Medulla oblongata (tissue), 1 donor: ENCODE results near the gene SUZ12.
"Not testable (repeated sequence)": the region's sequence is repeated elsewhere in the genome, so short reads cannot be mapped to it uniquely, and the experiment has no call there.

ENCODE experiments used
- DNase-seq: peaks from one replicate; pipeline ENCODE4 v3.0.0-alpha.2; 2015; ENCODE audit errors: extremely low spot score

SUZ12 gene

DNA sequence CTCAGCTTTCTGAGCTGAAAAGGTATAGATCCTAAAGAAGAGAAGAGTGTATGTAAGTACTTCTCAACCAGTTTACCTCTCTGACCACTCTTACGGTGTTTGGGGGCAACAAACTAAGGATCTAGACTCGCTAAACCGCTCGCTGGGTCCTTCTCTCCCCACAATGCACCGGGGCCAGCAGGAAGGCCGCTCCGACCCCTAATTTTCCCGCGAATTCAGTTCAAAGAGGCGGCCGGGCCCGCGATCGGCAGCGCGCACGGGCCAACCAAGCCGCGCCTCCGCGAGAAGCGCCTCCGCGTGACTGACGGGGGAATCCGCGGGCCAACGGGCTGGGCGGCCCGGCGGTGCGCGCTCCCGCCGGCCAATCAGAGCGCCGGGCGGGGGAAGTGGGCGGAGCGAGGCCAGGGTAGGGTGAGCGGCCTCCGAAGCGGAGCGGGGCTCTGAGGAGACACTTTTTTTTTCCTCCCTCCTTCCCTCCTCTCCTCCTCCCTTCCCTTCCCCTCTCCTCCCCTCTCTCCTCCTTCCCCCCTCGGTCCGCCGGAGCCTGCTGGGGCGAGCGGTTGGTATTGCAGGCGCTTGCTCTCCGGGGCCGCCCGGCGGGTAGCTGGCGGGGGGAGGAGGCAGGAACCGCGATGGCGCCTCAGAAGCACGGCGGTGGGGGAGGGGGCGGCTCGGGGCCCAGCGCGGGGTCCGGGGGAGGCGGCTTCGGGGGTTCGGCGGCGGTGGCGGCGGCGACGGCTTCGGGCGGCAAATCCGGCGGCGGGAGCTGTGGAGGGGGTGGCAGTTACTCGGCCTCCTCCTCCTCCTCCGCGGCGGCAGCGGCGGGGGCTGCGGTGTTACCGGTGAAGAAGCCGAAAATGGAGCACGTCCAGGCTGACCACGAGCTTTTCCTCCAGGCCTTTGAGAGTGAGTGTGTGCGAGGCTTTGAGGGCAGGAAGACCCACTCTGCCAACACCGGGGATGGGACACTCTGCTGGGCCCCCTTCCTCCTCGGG is at the start of gene SUZ12:
Gene SUZ12 (plus strand): TSS at position 393 of the 995 bp plus-strand sequence. CDS start 240 bp downstream, at position 633.
- DNase-seq: peak; percentile 85

DNA sequence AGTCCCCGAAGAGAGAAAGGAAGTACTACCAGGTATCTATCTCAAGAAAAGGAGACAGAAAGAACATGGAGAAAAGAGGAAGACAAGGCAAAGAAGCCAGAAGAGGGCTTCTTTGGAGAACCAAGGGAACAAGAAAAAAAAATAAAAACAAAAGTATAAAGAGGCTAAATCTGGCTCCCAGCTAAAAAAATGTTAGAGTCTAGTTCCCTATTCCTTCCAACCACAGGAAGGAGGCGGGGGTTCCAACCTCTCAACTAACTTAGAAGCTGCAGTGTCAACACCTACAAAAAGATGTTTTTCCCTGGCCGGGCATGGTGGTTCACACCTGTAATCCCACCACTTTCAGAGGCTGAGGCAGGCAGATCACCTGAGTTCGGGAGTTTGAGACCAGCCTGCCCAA is 48.7 kb upstream of the SUZ12 start:
- peak; percentile 70 for DNase-seq

DNA sequence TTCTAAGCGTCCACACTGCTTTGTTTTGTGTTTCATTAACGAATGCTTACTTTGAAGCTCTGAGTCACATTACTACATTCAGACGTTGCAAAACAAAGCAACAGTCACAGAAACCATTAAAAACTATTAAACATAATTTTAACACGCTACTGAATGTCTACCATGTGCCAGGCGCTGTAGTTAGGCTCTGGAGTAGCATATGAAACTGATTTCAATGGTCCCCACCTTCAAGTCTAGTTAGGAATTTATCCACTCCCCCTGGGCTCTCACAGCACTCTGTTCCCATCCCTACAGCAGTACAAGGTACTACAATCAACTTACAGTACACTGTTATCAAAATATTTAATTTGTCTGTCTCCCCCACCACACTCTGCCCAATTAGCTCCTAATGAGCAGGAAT is 35.9 kb upstream of the SUZ12 start:
- DNase-seq: no peak

DNA sequence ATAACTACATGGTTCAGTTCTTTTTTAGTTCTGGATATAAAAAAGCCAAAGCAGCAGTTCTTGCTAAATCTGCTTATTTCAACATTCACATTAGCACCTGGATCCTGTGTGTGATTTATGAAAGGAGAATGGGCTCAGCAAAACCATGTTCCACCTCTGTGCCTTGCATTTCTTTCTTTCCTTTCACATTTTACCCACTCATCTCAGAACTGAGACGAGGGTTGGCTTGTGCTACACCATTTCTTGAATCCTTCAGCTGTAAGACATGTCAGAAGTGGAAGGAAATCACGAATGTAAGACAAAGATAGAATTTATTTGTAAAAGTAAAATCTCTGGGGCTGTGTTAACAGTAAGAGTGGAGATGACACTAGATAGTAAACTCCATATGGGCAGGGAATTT is 34.1 kb upstream of the SUZ12 start:
- no peak for DNase-seq

DNA sequence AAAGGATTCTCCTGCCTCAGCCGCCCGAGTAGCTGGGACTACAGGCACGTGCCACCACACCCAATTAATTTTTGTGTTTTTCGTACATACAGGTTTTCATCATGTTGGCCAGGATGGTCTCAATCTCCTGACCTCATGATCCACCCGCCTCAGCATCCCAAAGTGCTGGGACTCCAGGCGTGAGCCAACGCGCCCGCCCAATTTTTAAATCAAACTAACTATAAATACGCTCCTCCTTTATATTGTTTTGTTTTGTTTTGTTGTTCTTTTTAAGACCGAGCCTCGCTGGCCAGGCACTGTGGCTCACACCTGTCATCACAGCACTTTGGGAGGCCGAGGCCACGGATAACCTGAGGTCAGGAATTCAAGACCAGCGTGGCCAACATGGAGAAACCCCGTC is 33.4 kb upstream of the SUZ12 start:
- no peak for DNase-seq

DNA sequence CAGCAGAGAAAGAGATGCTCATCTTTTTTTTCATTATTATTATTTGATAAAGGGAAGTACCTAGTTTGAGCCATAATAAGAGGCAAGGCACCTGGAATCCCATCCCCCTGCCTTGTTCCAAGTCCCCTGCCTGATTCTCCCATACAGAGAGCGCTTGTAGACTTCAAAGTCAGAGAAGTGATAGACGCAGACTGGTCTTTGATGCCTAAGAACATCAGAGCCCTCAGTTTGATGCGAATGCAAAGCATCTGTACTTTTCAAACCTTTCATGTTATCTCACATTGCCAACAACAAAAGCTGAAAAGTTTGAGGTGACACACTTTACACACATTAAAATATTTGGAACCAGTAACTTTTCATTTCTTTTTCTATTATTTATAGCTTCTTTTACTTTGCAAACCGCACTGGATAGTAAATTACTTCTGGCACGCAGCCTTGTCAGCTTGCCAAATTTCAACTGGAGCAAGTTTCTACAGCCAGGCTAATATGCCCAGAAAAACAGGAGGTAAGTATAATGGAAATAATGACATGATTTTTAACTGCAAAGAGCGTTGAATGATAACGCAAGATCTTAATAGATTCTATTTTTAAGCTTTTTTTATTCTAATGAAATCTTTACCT is 29.4 kb upstream of the SUZ12 start:
- peak; percentile 36 for DNase-seq

DNA sequence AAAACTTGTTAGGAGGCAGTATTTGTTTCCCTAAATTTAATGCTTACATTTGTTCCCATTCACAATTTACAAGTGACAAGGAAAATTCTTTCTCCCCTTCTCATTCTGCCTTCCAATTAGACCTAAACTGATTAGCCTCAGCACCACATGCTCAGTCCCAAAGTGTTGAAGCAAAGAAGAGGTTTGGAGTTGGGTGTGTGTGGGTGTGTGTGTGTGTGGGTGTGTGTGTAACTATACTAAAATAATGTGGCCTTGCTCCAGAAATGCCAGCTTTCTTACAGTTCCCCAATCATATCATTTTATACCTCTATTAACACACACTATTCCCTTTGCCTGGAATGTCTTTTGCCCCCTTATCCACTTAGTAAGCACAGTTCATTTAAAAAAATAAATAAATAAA is 28.4 kb upstream of the SUZ12 start:
- no peak for DNase-seq

DNA sequence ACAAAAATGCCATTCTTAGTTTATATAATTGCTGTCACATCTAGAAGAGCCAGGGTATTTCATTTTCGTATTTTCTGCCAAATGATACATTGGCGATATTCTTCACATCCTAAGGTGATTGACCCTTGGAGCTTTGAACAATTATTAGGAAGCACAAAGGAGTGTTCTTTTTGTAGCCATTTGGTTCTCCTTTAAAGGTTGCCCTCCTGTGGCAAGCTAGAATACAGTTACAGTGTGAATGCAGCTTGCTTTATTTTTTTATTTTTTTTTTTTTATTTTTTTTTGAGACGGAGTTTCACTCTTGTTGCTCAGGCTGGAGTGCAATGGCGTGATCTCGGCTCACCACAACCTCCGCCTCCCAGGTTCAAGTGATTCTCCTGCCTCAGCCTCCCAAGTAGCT is 24.1 kb upstream of the SUZ12 start:
- DNase-seq: not testable (repeated sequence)

DNA sequence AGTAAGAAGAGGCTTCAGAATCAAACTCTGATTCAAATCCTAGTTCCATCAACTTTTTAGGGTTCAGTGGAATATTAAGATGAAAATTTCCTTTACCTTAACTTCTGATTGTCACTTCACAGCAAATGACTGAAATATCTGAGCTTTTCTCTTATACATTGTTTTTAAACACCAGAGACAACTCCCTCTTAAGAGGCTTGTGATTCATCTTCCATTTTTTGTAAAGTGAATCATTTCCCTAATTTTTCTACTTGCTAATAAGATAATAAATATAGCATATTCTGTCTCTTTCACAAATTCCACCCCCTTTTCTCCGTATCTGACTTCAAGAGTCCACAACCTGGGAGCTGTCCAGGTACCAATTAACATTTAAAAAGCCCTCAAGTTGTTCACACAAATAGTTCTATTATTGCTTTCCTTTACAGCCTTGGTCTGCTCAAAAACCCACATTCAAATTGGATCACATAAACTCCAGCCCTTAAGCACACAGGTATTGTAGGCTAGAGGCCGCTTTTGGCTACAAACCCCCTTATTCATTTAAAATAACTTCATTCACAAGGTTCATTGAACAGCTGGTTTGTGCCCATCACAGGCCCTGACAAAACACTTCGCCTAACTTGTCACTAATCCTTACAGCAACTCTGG is 21.2 kb upstream of the SUZ12 start:
- no peak for DNase-seq

DNA sequence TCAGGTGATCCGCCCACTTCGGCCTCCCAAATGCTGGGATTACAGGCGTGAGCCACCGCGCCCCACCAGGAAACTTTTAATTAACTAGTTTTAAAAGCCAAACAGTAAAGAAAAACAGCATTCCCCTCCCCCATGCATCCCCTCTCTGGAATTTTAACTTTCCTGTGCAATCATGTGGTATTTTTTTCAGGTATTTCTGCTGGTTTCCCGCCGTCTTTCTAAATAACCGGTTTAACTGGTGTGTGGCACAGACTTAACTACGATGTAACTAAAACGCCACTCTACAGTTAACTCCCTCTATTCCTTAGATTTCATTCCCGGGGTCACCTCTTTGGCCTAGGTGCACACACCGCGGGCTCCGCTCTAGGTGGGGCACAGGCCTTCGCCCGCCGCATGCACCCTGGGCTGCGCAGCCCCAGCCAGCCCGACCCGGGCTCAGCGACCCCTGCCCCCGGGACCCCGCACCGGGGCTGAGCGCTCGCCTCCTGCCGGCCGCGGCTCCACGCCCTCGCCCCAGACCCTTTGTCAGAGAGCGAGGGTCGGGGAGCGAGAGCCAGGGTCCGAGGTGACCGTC is 20.2 kb upstream of the SUZ12 start:
- DNase-seq: no peak

DNA sequence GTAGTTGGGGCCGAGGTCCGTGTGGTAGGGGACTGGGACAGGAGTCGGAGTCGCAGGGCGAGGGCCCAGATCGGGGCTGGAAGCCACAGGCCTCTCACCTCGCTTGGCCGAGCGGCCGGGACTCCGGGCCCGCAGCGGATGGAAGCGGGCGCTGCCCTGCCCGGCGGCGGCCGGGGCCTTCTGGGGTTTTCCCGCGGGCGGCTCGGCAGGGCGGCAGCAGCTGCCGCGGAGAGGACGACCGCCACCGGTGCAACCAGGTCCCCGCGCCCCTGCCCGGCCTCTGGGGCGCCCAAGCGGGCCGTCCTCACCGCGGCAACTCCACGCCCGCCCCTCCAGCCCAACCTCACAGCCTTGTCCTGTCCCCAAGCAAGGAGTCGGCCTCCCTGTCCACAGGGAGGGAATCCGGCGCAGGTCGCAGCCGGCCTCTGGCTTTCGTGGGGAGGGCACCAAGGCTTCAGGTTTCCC is 19.7 kb upstream of the SUZ12 start:
- DNase-seq: no peak

DNA sequence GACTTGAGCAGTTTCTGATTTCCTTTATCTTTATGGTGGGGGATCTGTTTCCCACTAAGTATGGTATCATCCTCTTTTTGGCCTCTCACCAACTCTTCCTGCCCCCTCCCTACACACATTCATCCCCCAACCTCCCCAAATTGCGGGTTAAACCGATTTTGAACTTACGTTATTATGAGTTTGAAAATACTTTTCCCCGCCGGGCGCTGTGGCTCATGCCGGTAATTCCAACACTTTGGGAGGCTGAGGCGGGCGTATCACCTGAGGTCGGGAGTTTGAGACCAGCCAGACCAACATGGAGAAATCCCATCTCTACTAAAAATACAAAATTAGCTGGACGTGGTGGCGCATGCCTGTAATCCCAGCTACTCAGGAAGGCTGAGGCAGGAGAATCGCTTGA is 19.1 kb upstream of the SUZ12 start:
- not testable (repeated sequence) for DNase-seq

DNA sequence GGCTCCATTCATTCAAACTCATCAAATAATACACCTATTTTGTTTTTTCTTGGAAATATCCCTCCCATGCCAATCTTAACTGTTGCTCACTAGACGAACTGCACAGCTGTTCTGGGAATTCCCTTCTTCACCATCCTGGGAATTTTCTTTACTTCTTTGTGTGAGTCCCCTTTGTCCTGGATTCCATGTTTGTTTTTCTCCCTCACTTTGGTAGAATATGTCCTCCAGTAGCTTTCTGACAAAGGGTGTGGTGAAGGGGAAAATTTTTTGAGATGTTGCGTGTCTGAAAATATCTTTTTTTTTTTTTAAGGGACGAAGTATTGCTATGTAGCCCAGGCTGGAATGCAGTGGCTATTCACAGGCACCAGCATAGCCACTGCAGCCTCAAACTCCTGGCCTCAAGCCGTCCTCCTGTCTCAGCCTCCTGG is 18.1 kb upstream of the SUZ12 start:
- no peak for DNase-seq

DNA sequence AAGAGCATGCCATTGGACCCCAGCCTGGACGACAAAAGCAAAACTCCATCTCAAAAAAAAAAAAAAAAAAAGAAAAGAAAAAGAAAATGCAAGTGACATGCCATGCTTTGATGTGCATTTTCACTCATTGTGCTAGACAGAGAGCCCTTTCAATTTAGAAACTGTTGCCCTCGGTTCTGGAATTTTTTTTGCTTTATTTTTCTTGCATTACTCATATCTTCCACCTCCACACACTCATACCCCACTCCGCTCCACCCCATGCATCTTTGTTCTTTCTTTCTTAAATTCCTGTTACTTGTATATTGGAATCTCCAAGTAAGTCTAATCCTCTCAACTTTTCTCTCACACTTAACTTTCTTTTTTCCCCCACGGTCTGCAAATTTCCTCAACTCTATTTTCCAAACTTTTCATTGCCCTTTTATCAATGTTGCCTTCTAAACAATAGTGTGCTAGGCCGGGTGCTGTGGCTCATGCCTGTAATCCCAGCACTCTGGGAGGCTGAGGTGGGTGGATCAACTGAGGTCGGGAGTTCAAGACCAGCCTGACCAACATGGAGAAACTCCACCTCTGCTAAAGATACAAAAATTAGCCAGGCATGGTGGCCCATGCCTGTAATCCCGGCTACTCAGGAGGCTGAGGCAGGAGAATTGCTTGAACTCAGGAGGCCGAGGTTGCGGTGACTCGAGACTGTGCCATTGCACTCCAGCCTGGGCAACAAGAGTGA is 16.8 kb upstream of the SUZ12 start:
- no peak for DNase-seq

DNA sequence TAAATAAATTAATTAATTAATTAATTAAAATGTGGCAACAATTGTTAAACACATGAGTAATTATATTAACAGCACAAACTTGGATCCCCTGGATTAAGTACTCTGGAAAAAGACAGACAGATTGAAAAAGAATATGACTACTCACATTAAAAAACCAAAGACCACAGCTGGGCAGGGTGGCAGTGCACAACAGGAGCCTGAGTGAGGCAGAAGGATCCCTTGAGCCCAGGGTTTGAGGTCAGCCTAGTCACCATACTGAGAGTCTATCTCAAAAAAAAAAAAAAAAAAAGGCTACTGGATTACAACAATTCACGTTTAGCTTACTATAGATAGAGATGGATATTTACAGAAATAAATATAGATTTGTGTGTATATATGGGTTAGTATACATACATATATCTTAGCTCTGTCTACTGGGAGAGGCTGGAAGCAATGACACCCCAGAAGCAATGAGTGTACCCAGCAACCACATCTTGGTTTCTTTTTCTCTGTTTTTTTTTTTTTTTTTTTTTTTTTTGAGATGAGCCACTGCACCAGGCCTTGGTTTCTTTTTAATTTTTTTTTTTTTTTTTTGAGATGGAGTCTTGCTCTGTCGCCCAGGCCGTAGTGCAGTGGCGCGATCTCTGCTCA is 10.6 kb upstream of the SUZ12 start:
- DNase-seq: no peak

DNA sequence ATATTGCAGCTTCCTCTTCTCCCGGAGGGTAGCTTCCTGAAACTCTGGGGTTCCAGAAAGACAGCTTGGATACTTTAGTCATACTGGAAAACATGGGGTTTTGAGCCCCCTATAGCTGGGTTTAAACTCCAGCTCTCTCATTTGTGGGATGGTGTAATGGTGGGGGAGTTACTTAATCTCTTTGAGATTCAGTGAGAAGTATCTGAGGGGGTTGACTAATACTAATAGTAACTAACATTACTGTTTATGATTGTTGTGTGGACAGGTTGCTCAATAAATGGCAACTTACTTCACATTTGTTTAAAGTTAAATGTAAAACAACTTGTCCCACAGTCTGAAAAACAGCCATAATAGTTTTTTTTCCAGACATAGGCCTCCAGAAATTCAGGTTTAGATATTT is 5.1 kb upstream of the SUZ12 start:
- no peak for DNase-seq

DNA sequence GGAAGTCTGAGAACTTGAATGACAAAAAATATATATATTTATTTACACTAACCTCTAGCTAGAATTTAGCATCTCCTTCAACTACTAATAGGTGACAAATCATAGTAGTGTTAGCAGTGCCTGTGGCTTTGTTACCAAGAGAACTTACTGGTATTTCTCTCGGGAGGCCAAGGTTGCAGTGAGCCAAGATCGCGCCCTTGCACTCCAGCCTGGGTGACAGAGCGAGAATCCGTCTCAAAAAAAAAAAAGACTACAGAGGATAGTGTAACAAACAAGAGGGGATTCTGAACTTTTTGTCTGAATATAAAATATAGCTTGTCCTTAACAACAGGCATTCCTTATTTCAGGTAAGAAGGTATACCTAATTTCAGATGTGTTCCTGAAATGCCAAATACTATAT is 1.3 kb upstream of the SUZ12 start:
- no peak for DNase-seq

DNA sequence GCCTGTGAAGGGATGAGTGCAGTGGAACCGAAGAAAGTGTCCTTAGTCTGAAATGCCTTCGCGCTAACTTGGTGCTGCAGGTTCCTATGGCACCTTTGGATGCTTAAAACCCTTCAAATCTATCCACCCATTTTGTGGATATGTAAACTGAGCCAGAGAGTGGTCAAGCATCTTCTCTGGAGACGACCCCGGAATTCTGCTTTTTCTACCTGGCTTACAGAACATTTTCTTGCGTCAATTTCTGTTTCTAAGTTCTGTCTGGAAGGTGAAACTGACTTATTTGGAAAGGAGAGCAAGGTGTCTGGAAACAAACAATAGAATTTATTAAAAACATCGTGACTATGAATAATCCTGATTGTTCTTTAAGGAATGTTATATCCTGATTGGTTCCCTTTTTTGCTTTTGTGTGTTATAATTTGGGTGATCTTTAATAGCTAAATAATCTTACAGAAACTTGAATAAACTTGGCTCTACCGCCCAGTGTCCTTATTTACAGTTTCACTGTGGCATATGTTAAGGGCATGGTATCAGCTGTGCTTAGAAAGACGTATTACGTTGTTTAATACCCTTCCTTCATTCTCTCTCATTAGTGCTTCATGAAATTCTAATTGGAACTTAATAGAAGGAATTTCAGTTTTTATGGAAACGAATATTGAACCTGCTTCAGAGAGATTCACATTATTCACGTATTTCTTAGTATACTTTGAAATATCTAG is 1.3 kb downstream of the SUZ12 start:
- DNase-seq: not testable (repeated sequence)

DNA sequence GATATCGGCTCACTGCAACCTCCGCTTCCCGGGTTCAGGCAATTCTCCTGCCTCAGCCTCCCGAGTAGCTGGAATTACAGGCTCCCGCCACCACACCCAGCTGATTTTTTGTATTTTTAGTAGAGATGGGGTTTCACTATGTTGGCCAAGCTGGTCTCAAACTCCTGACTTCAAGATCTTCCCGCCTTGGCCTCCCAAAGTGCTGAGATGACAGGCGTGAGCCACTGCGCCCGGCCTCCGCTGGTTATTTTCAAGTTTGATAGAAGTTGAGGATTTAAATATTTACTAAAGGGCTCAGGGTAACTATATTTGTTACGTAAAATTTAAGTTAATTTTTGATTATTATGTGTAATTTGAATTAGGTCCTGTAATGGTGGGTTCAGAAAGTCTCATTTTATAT is 5.1 kb downstream of the SUZ12 start:
- not testable (repeated sequence) for DNase-seq

DNA sequence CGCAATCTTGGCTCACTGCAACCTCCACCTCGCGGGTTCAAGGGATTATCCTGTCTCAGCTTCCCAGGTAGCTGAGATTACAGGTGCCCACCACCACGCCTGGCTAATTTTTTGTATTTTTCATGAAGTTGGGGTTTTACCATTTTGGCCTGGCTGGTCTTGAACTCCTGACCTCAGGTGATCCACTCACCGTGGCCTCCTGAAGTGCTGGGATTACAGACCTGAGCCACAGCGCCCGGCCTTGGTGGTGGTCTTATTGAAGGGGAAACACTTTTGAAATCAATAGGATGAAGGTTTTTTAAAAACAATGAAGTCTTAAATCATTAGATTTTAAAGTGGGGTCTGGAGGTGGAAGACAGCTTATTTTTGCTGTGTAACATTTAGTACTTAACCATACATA is 5.6 kb downstream of the SUZ12 start:
- not testable (repeated sequence) for DNase-seq
